CD4-positive, alpha-beta T cell treated with Interleukin-6 at 100 ng/mL for 8 hours (primary cell): ENCODE results near the gene TRAPPC2L.

ENCODE experiments used
- DNase-seq: peaks from one replicate; pipeline ENCODE4 v3.0.0-alpha.2; 2020; ENCODE audit warnings: mixed read lengths, low spot score

The TRAPPC2L gene

DNA sequence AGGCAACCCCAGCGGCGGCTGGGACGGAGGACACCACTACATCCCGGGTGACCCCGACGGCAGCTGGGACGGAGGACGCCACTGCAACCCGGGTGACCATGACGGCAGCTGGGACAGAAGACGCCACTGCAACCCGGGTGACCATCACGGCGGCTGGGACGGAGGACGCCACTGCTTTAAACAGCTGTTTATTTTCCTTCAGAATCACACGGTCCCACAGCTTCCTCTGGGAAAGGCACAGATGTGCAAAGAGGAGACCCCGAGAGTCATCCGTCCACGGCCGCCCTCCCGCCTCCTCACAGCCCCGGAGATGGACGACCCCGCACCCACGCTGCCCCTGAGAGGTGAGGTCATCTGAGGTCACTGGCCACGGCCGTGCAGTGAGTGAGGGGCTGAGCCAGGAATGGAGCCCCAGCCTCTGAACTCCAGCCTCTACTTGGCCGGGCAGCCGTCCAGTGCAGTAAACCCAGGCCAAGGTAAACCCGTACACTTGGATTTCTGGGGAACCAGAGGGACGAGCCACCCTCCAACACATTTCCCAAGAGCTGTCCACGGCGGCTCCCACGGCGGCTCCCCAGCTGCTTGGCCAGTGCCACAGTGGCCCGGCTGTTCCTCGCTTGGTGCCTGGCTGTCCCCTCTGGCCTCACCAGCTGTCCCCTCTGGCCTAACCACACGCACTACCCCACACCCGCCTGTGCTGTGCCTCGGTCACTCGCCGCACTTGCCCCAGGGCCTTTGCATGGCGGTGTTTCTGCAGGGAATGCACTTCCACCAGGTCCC, 52.7 kb downstream of the TRAPPC2L start:
- no peak for DNase-seq

DNA sequence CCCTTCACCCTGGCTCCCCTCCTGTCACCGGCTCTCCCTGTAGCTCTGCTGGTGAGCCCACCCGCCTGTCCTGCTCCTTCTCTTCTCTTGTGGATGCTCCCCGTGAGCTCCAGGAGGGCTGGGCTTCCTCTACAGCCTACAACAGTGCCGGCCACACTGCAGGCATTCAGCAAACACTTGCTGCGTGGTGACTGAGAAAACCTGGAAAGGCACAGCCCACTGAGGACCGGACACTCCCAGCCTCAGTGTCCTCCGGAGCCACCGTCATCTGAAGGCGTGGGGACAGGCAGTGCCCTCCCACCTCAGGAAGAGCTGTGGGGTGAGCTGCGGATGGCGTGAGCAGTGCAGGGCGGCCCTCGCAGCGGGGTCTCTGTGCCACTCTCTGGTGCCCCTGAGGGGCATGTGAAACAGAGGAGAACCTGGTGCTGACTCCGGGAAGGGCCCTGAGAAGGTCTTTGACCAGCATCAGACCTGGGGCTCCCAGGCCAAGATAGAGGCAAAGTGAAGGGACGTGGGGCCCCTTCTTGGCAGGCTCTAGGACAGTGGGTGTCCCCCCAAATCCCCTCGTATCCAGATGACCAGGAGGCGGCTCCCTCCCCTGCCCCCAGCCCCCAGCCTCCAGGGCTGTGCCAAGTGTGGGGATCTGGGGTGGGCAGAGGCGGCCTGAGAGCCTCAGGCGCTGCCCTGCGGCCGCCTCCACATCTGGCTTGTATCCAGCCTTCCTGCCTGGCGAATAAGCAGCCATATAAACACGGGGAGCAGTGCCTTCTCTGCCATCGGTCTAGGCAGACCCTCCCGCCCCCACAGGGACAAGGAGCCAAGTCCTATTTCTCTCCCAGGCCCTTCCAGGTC, 53.6 kb downstream of the TRAPPC2L start:
- DNase-seq = no peak

- DNase-seq = no peak
Measured at GRCh38 chr16:88911136-88911945, 54.4 kb downstream of the TRAPPC2L start.

DNA sequence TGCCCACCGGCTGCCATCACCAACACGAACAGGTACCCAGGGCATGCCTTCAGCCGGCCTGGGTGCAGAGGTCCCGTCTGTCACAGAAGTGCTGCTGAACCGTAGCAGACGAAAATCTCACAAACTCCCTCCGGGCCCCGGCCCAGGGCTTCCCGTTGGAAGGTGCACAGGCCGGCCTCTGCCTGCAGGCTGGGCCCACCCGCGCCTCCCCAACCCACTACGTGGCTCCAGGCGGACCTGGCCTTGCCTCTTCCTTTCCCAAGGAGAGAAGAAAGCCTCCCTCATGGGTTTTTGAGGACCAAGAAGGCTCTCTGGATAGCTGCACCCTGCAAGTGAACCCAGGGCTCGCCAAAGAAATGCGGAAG, 55.0 kb downstream of the TRAPPC2L start:
- no peak for DNase-seq
